Measurements from ENCODE around the gene CEBPB.
"Not testable (repeated sequence)": the region's sequence is repeated elsewhere in the genome, so short reads cannot be mapped to it uniquely, and the experiment has no call there.

Gene CEBPB

GRCh38 chr20:50190251-50191064 lies at the start of gene CEBPB:
TSS of gene CEBPB (plus strand) at chr20:50190830. CDS start at chr20:50191034, 204 bp downstream.
- peak; percentile 77 for DNase-seq (ENCODE audit: low read depth)

- no peak for DNase-seq (ENCODE audit: low read depth)
These were observed 49.5 kb upstream of the CEBPB start for GRCh38 chr20:50141018-50141675.

DNA sequence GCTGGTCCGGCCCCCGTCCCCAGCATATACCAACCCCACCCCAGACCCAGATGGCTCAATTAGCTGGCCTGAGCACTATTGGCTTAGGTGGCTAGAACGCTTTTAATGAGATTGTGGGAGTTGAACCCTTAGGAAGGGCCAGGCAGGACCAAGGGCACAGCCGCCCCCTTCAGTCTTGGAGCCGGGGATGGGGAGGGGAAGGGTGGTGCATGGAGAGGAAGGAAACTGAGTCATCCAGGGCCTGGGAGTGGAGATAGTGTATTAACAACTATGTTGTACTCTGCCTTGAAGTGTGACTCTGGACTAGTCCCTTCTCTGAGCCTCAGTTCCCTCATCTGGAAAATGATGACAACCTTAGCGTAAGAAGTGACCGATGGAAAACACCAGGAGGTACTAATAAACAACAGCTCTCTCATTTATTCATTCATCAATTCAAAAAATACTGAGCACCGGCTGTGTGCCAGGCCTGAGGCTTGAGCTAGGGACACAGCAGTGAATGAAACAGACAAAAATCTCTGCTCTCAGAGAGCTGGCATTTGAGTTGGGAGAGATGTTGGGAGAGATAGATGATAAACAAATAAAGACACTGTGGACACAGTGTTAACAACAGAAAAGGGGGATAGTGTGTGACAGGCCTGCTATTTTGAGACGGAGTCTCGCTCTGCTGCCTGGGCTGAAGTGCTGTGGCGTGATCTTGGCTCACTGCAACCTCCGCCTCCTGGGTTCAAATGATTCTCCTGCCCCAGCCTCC lies 48.6 kb upstream of the CEBPB start:
- DNase-seq (ENCODE audit: low read depth) = no peak

- no peak for DNase-seq (ENCODE audit: low read depth)
These were observed 47.8 kb upstream of the CEBPB start for GRCh38 chr20:50142812-50143211.

DNA sequence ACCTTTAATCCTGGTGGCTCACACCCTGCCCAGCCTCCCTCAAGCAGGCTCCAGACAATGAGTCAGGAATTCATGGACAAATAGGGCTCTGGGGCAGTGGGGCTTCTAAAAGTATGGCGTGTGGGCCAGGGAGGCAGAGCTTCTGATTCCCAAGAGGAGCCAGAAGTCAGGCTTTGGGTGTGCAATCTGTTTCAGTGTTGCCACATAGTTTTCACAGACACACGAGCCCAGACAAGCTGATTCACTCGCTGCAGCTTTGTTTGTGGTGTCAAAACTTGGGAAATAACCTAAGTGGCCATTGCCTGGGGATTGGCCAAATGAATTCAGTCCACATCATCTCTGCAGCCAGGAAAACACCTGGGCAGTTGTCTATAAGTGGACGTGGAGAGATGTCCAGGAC lies 46.3 kb upstream of the CEBPB start:
- no peak for DNase-seq (ENCODE audit: low read depth)

GRCh38 chr20:50145566-50145965 lies 45.1 kb upstream of the CEBPB start:
- DNase-seq (ENCODE audit: low read depth) = no peak

GRCh38 chr20:50146214-50146613 lies 44.4 kb upstream of the CEBPB start:
- no peak for DNase-seq (ENCODE audit: low read depth)

- DNase-seq (ENCODE audit: low read depth) = peak; percentile 62
These were observed 43.6 kb upstream of the CEBPB start for GRCh38 chr20:50146732-50147662.

DNA sequence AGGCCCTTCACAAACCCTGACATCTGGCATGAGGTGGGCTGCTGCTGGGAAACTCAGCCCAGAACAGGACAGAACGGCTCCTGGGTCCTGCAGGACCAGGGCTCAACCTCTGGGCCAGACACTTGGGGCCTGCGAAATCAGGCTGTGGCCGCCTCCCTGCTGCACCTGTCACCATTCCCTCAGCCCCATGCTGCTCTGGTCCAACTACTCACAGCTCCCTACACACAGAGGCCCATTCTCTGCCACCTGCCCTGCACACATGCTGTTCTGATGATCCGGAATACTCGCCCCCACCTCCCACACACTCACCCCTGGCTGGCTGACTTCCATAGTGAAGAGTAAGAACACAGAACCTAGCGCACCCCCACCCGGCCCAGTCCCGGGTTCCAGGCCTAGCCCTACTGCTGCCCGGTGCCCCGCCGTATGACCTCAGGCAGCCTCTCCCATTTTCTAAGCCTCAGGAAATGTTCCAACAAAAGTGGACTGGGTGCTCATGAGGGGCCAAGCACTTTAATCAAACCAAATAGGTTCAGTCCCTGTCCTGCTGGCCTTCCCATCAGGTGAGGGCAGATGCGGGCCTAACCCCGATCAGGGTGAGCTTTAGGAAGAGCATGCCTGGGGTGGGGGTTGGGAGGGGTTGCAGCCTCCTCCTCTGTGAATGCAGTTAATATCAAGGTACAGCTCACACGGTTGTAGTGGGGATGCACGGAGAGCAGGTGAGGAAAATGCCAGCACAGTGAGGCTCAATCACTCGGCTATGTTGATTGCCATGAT lies 41.0 kb upstream of the CEBPB start:
- no peak for DNase-seq (ENCODE audit: low read depth)

DNA sequence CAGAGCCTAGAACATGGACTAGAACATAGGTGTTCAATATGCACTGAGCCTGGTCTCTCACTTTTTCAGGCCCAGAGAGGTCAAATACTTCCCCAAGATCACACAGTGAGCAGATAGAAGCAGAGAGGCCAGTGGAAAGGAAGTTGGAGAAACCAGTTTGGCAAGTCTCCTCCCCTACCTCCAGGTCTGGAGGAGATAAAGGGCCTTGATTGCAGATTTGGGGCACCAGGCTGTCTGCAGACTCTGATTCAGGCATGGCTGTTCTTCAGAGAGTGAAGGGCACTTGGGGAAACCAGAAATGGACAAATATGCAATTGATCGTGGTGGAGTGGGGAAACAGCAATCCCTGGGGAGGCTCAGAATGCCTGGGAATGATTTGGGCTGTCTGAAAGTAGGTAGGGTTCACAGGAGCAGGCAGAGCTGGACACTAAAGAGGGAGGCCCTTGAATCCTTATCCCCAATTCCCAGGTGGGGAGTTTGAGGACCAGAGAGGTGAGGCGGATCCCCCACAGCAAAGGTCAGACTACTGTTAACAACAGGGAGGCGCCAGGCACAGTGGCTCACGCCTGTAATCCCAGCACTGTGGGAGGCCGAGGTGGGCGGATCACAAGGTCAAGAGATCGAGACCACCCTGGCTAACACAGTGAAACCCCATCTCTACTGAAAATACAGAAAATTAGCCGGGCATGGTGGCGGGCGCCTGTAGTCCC lies 39.4 kb upstream of the CEBPB start:
- no peak for DNase-seq (ENCODE audit: low read depth)

- DNase-seq (ENCODE audit: low read depth) = no peak
These were observed 38.1 kb upstream of the CEBPB start for GRCh38 chr20:50152394-50153152.

GRCh38 chr20:50153153-50153499 lies 37.5 kb upstream of the CEBPB start:
- no peak for DNase-seq (ENCODE audit: low read depth)

DNA sequence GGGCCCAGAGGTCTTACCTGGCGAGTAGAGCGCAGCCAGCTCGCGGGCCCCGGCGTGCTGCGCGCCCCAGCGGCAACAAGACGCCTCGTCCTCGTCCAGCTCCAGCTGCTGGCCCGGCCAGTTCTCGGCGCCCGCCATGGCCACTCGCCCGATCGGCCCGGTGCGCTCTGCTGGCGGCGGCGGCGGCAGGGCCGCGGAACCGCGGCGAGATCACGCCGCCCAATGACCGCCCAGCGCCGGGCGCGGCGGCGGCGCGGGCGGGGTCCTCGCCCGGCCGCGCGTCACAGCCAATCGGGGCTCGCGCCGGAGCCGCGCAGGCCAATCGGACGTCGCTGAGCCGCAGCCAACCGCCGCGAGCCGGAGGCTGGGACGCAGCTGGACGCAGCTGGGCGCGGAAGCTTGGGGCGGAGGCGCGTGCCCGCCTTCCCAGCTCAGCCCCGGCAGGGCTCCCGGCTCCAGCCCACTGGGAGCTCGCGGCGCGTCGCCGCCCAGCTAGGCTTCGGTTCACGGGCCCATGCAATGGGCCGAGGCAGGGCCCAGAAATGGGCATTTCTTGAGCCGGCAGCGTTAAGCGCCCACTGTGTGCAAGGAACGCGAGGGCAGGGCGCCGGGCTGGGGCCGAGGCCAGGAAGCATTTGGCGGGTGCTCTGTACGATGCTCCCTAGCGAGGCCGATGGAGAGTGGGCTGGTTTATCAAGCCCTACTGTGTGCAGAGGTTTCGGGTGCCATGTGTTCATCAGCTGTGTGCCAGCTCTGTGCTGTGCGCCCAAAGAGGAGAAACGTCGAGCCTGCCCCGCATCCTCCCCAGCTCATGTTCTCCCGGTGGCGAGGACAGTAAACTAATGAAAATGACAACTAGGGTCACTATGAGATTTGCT lies 36.9 kb upstream of the CEBPB start, which contains the start of gene PEDS1:
Gene PEDS1, minus strand, starts transcription at position 224 of the 878 bp plus-strand sequence. Its CDS starts 86 bp downstream, at position 138.
- peak; percentile 65 for DNase-seq (ENCODE audit: low read depth)

- DNase-seq (ENCODE audit: low read depth) = not testable (repeated sequence)
These were observed 29.1 kb upstream of the CEBPB start for GRCh38 chr20:50161494-50161893.

GRCh38 chr20:50163570-50164317 lies 26.9 kb upstream of the CEBPB start:
- DNase-seq (ENCODE audit: low read depth) = no peak

DNA sequence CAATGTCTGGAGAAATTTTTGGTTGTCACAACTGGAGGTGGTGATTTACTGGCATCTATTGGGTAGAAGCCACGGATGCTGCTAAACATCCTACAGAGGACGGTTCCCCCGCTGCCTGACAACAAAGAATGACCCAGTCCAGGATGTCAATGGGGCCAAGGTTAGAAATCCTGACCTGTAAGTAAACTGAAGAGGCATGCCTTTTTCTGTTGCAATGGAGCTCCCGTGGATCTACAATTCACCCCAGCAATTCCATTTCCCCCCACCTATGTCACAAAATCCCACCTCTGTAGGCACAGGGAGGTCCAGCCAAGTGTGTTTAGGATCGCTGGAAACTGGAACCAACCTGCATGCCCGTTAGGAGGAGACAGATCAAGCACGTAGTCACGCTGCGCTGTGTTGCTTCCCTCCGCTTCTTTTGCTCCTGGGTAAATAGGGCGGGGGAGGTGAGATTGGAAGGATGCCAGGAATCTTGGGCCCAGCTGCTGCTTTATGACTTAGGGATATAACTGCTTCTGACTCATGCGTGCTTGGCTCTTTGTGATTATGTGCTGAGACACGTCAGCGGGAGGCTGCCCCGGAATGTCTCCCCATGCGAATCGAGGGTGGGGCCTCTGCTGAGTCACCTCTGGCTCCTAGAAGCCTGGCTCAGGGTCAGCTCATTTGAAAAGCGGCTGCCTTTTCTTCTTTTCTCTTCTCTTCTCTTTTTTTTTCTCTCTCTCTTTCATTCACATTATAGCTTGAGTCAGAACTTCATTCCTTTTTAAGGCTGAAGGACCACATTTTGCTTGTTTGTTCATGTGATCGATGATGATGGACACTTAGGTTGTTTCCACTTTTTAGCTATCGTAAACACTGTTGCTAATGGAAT lies 24.7 kb upstream of the CEBPB start:
- peak; percentile 65 for DNase-seq (ENCODE audit: low read depth)

Data from activated T-cell treated with anti-CD3 and anti-CD28 coated beads for 1 hour (primary cell).